GM19043 (cell line): ENCODE results near the gene RSPO1.

ENCODE experiments used
- ATAC-seq: cut with Tn5 transposase; IDR thresholded peaks from one replicate; pipeline ENCODE4 v1.9.1; 2021; ENCODE audit warnings: low read depth; ENCODE audit not compliant: unreplicated experiment

Gene RSPO1

DNA sequence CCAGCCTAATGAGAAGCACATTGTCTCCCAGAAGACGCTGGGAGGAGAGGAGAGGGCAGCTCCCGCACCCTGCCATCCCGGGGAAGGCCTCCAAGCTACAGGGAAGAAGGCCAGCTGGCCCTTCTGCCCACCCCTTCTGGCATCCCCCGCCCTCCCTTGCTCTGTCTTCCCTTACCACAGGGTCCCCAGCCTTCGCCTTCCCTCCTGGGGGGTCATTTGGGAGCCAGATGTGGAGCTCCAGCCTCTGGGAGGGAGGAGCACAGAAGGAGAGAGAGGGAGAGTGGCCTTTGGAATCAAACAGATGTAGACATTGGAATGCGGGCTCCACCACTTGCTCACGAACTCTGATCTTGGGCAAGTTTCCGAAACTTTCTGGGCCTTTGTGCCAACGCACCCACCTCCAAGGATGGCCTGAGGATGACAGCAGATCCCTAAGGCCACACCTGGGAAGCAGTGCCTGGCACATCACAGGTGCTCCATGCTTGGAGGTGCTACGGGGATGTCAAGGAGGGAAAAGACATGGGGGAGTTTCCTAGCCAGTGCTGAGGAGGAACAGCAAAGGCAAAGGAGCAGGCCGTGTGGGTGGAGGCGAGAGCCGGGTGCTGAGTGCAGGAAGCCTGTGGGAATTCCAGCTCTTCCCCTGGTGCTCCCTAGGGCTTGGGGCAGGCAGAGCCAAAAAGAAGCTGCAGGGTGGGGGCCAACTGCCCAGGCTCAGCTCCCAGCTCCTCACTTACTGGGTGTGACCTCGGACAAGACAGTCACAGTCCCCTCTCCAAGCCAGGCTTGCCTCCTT lies 23.1 kb upstream of the RSPO1 start:
- ATAC-seq = no peak

DNA sequence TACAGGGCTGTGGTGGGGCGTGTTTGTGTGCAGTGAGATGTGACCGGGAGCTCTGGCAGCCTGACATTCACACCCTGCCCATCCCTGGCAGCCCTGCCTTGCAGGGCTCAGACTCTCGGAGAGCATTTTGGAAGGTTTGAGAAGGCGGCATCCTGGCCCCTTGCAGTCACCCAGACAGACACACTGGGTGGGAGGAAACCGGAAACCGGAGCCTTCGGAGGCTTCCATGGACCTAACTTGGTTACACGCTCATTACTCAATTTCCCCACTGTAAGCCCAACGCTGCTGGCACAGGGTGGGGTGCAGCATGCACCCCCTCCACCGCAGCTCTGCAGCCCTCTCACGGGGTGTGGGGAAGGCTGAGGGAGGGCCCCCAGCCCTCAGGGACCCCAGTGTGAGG lies 22.2 kb upstream of the RSPO1 start:
- no peak for ATAC-seq

DNA sequence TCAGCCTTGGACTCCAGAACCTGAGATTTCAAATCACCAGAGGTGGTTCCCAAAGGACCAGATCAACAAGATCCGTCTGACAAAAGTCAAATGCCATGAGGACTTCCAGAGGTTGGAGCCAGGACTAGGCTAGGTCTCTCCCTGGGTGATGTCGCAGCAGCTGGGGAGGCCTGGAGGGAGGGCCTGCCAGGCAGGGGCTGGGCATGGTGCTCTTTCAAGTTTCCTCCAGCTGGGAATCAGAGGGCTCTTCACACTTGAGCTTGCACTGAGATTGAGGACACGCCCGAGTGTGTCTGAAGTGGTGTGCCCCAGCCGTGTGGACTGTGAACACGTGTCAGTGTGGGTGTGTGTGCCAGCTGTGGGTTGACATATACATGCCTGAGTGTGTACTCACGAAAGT lies 21.3 kb upstream of the RSPO1 start:
- ATAC-seq = no peak

DNA sequence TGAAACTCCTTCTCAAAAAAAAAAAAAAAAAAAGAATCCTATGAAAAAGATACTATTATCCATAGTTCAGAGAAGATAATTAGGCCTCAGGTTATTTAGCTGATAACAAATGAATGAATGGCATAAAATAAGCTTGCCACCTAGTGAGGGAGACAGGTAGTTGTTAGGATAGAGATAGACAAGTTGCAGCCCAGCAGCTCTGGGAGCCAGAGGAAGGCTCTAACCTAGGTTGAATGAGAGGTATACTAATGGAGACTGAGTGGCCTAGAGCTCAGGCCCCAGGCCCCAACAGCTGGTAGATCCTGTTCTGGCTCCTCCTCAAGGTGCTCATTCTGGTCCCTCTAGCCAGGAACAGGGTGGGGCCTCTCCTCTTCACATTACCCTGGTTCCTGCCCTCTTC lies 20.6 kb upstream of the RSPO1 start:
- ATAC-seq = no peak

DNA sequence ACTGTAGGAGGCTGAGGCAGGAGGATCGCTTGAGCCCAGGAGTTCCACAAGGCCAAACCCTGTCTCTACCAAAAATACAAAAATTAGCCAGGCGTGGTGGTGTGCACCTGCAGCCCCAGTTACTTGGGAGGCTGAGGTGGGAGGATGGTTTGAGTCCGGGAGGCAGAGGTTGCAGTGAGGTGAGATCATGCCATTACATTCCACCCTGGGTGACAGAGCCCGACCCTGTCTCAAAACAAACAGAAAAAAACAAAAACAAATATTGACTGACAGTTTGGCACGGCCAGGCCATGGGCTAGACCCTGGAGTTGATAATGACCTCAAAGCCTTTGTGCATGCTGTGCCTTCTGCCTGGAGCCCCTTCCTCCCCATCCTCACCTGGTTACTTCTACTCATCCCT lies 19.2 kb upstream of the RSPO1 start:
- no peak for ATAC-seq

DNA sequence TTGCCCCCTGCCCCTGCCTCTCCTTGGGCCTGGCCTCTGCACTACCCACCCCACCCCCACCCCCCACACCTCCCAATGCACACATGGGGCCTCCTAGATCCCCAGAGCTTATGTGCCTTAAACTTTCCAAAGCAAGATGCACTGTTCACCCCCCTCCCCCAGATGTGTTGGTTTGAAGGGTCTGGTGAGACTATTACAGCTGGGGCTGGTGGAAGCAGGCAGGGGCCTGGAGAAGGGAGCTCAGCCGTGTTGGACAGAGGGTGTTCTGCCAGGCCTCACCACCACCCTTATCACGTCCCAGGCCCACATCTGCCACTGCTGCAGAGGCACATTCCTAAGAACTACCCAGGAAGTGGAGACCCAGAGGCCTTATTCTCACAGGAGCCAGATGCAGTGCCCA lies 18.3 kb upstream of the RSPO1 start:
- ATAC-seq = no peak

DNA sequence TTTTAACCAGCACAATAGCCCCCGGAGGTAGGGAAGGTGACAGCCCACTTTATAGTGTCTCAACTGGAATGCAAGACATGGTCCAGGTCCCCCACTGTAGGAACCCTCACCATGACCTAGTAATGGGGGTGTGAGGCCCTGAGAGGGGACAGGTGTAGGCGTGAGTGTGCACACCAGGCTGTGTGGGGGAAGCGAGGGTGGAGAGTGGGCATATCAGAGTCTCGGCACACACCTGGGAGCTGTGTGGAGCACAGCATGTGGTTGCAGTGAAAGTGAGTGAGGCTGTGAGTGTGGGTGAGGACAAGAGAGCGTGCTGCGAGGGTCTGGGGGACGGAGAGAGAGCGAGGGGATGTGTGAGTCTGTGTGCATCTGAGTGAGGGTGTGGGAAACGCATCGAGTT lies 17.1 kb upstream of the RSPO1 start:
- ATAC-seq = no peak

DNA sequence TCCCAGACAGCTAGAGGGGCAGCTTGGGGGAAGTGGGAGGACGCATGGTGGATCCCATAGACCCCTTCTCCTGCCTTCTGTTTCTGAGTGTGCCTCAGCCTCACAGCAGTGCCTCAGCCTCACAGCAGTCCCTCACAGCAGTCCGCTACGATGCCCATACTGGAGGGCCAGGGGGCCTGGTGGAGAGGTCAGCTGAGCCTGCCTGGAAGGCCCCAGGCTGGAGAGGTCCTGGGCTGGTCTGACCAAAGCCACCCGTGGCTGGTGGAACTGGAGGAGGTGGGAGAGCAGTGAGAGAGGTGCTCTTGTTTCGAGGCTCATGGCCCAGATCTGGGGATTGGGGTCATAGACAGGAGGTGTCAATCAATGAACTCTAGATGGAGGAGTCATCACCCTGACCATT lies 16.0 kb upstream of the RSPO1 start:
- ATAC-seq = no peak

DNA sequence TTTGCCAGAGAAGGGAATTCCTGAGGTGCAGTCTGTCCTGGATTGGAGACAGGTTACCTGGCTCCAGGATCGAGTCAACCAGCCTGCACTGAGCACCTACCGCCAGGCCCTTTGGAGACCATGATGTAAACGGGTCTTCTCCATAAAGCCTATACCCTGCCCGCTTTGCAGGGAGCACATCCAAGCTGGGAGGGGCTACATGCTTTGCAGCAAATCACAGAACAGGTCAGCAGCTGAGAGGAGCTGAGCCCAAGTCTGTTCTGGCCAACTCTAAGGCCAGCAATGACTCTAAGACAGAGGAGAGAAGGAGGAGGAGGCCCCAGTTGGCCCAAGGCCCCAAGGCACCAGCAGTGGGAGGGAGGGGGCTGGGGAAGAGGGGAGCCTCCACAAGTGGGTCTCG lies 15.5 kb upstream of the RSPO1 start:
- ATAC-seq = no peak

DNA sequence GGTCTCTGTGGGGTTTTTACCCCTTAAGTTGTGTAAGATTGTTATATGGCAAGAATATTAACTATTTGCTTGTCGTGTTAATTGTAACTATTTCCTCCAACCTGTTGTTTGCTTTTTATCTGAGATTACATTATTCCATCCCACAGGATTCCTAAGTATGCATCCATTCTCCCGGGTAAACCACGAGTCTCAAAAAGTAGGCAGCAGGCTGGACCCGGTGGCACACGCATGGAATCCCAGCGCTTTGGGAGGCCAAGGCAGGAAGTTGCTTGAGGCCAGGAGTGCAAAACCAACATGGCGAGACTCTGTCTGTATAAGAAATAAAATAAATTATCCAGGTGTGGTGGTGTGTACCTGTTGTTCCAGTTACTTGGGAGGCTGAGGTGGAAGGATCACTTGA lies 12.6 kb upstream of the RSPO1 start:
- no peak for ATAC-seq

DNA sequence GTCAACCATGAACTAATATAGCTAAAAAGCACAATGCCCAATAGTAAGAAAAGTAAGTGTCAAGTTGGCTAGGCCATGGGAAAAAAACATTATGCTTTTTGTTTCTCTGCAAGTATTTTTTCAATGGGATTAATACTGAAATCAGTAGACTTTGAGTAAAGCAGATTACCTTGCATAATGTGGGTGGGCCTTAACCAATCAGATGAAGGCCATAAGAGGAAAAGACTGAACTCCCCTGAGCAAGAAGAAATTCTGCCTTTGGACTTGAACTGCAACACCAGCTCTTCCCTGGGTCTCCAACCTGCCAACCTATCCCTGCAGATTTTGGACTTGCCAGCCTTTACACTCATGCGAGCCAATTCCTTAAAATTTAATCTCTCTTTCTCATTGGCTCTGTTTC lies 6.4 kb upstream of the RSPO1 start:
- no peak for ATAC-seq

DNA sequence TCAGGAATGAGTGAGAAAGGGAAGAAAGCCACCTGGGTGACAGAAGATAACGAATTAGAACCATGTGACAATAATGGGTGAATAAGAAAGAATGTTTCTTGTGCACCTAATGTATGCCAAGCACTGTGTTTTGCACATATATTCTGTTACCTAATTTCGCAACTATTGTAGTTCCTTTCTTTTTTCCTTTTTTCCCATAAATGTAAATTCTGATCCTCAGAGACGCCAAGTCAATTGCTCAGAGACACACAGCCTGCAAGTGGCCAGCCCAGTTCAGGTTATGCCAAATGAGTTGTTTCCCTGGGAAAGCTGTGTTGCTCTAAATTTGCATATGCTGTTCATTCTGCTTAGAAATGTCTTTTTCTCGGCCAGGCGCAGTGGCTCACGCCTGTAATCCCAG lies 1.7 kb upstream of the RSPO1 start:
- ATAC-seq = no peak

DNA sequence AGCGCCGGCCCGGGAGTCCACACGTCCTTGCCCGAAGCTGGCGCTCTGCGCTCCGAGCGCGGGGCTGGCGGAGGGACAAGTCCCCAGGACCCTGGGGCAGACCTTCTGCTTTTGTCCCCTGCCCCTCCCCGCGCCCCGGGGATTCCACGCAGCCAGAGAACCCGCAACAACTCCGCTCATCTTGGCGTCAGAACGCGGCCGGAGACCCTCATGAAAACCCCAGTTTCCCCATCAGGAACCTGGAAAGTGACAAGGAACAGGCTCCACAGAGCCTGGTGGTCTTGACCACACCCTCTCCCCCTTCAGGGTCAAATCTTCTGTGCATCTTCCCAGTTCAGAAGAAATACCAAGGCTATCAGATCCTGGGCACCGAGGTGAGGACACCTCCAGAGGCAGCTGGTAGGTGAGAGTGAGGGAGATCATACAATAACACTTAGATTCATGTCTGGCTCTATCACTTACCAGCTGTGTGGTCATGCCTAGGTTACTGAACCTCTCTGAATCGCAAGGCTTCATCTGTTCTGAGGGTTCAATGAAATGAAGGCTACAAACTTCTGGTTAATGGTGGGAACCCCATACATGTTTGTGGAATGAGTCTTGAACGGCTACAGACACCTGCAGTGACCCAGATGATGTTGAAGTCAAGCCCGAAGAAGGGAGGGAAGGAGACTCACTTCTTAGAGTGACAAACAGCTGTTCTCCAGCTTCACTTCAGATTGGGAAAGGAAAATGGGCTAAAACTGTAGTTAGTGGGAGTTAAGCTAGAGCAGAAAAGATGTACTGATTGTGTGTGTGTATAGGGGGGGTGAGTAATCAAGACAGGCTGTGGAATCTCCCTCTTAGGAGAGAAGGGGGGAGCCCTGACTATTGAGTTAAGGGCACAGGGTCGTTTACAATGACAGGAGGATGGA lies 555 bp upstream of the RSPO1 start:
- no peak for ATAC-seq

DNA sequence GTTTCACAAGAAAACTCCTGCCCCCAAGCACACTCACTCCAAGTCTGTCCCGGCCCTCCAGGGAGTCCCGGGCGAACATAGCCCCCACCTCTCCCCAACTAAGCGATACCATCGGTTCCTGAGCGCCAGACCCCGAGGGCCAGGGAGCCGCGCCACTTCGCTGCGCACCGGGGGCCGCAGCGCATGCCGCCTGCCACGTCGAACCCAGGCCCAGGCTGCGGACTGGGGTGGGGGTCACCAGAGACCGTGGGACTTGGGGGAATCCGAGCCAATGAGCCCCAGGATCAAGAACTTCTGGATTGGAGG lies 801 bp downstream of the RSPO1 start:
- no peak for ATAC-seq

DNA sequence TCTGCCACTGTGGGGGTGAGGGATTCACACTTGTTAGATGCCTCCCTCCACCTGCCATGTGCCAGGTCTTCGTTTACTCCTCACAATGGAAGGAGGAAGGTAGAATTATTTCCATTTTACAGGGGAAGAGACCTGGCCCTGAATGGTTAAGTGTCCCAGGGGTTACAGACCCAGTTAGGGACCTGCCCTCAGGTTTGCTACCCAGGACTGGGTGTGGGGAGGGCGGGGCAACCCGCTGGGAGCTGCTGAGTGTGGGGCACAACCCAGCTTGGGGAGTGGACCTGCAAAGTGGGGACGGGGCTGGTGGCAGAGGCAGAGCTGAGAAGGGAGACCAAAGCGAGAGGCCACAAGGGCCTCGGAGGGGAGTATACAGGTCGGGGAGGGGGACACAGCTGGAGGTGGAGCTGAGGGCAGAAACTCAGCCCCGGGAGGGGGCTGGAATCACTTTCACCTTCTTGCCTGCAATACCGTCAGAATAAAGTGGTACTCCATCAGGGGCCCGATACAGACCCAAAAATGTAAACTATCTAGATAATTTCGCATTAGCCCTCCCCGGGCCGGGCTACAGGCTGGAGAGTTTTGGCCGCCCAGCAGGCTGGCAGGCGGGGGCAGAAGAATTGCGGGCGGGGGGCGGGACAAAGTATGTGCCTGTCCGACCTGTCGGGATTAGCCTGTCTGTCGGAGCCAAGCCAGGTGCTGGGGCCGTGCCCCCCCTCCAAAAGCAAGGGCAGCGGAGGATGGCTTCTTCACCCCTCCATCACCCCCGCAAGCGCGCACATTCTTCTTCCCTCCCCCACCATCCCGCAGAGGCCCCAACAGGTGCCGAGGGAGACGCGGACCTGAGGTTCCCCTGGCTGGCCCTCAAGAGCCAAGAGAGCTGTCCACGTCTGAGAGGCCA lies 1.4 kb downstream of the RSPO1 start:
- ATAC-seq = no peak

DNA sequence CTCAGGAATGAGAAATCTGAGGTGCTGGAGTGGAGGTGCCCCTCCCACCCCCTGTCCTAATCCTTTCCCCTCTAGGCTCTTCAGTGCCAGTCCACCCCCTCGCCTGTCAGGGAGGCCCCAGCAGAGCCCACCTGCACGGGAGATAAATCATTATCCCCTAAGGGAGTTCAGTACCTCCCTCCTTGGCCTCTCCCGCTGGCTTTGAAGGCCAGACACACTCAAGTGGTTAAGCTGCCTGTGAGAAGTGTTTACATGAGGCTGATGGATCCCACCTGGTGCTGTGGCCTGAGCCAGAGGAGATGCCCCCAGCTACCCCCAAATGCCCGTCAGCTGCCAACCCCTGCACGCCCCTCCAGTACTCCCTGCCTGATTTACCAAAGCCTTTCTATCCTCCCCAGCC lies 3.7 kb downstream of the RSPO1 start:
- ATAC-seq = no peak

DNA sequence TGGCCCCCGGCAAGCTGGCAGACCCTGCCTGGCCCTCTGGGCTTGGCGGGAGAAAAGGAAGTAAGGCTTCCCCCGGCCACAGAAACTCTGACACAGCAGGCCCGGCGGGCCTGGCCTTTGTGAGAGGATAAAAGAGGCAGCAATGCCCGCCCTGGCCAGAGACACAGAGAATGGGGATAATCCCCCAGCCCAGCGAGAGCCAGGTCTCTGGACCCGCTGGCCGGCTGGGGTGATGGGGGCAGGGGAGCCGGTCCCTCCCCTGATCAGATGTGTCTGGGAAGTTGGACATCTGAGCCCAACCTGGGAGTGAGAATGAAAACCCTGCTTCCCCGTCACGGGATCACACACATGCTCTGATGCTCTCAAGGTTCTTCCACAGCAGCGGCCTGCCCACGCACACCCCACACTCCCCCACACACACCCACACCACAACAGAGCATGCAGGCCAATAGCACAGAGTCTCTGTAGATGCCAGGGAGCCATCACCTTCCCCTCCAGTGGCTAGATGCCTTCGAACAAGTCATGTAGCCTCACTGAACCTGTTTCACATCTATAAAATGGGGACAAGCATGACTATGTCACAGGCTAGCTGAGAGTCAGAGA lies 4.2 kb downstream of the RSPO1 start:
- ATAC-seq = no peak

DNA sequence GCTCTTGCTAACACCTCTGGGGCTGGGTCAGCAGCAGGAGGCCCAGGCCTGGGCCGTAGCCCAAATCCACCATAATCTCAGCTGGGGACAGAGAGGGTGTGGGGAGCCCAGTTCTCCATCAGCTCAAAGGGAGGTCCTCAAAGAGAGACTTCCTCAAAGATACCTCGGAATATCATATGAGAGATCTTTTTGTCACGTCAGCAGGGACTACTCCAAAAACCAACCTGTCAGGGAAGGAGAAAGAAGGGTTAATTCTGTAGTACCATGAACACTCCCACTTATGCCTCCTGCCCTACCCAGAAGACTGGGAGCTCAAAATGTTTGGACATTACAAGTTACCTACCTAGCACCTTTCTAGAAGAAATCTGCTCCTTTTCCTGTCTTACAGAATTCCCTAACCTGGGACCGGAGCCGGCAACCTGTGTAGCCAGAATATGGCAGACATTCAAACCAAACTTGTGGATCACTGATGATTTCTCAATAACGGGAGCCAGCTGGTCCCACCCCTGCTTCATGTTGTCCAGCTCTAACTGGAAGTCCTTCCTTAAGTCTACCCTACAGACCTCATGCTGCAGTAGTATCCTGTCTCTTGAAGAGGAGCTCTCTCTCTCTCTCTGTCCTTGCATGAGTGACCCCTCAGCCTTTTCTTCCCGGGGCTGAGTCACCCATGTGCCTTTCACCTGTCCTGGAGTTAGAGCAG lies 4.8 kb downstream of the RSPO1 start:
- ATAC-seq = no peak

DNA sequence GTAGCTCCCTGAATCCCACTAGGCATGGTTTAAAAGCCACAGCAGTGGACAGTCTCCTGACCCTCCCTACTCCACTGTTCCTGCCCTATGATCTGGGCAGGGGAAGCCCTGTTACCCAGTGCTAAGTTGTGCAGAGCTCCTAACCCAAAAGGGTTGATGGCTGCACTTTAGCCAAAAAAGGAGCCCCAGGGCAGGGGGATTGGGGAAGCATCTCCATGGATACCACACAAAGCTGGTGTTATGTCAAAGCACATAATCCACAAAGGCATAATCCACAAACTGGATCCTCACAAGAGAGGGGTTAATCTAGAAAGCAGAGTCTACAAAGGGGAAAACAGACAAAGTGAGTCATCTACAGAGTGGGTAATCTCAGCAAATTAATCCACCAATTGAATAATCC lies 5.7 kb downstream of the RSPO1 start:
- no peak for ATAC-seq

DNA sequence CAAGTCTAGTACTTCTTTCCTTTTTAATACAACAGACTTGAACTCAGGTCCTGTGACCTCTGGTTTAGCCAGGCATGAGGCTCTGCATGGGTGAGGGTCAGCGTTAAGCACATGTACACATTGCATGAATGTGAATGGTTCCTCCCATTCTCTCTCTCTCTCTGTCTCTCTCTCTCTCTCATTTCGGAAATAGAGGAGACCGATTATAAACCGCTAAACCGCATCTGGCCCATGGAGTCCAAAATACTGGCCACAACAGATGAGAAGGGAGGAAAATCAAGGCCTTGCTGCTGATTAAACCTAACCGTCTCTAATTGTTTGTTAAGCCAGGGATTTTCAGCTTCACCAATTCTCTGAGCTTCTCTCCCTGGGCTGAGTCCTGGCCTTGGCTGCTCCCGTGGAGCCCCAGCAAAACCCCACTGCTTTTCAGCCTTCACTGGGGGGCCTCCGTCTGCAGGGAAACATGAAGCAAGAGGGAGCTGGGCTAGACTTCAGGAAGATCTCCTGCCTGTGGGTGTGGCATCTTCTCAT lies 6.6 kb downstream of the RSPO1 start:
- no peak for ATAC-seq
